Caco-2 (cell line): ENCODE data around the gene KIAA2012. TPM values are rescaled to one million over a fixed set of nuclear protein-coding genes. Genes with fewer than 3 reads are reported as not detected.
A peak's percentile ranks its signal among the peaks of the same experiment; 100 is the strongest.

Experiments used
- BruUV-seq: library from RNA; stranded (reverse); fragments of 400-500 nt; replicated peaks from 2 replicates; lab custom pipeline; 2021; lab: Mats Ljungman, UMichigan
- CTCF ChIA-PET: fragments of 300-600 bp; sonication (Branson Sonifier 250); formaldehyde crosslinking; loops from one replicate; lab custom pipeline; 2022; ENCODE audit warnings: antibody characterized with exemption; lab: Charles Lee
- POLR2A ChIA-PET: fragments of 300-600 bp; sonication (Branson Sonifier 250); formaldehyde crosslinking; loops from one replicate; lab custom pipeline; 2022; ENCODE audit warnings: antibody characterized with exemption; lab: Charles Lee
- DNase-seq, 2 experiments: peaks; one replicate each; pipeline versions ENCODE4 v3.0.0 to v3.0.0-alpha.2; 2020 to 2022
- H3K27me3 ChIP-seq: replicated peaks from 2 replicates; pipeline ENCODE4 v1.6.0; 2011; ENCODE audit warnings: low read length; ENCODE audit not compliant: control insufficient read depth, insufficient read depth
- H3K36me3 ChIP-seq: 2 replicates; pipeline ENCODE4 v1.5.1; 2011; ENCODE audit warnings: low read length; ENCODE audit not compliant: control insufficient read depth, insufficient read depth
- H3K4me1 ChIP-seq: fragments of 250-450 bp; sonication (Bioruptor Pico); 2 replicates; pipeline ENCODE4 v1.5.1; 2020; ENCODE audit warnings: mild to moderate bottlenecking
- H3K4me3 ChIP-seq: 2 replicates; pipeline ENCODE4 v1.5.1; 2011; ENCODE audit warnings: low read depth, mild to moderate bottlenecking, control low read depth, low read length
- H3K9me3 ChIP-seq: fragments of 250-450 bp; sonication (Bioruptor Pico); 2 replicates; pipeline ENCODE4 v1.5.1; 2020; ENCODE audit warnings: mild to moderate bottlenecking, moderate library complexity
- H3K27ac Mint-ChIP-seq: one replicate; pipeline ENCODE4 v1.8.0; 2022; ENCODE audit warnings: mixed read lengths; ENCODE audit not compliant: unreplicated experiment
- H3K27me3 Mint-ChIP-seq: one replicate; pipeline ENCODE4 v1.8.0; 2022; ENCODE audit warnings: mixed read lengths; ENCODE audit not compliant: insufficient read depth, unreplicated experiment
- H3K36me3 Mint-ChIP-seq: one replicate; pipeline ENCODE4 v1.8.0; 2022; ENCODE audit warnings: mild to moderate bottlenecking, mixed read lengths; ENCODE audit not compliant: insufficient read depth, unreplicated experiment
- H3K4me1 Mint-ChIP-seq: one replicate; pipeline ENCODE4 v1.8.0; 2022; ENCODE audit warnings: low read depth, mixed read lengths; ENCODE audit not compliant: unreplicated experiment
- H3K4me3 Mint-ChIP-seq: one replicate; pipeline ENCODE4 v1.8.0; 2022; ENCODE audit warnings: mild to moderate bottlenecking, moderate library complexity, mixed read lengths; ENCODE audit not compliant: unreplicated experiment
- H3K9me3 Mint-ChIP-seq: one replicate; pipeline ENCODE4 v1.8.0; 2022; ENCODE audit warnings: mixed read lengths; ENCODE audit not compliant: unreplicated experiment
- CTCF ChIP-seq, 2 experiments: fragments of 200-600 bp in 1 of 2; IDR thresholded peaks; 1 replicate in 1 of 2; 2 replicates in 1 of 2; pipeline versions ENCODE4 v1.5.1 to v1.8.0; 2011 to 2022; ENCODE audit warnings: antibody characterized with exemption in 1 of 2, control low read depth in 1 of 2, inconsistent platforms in 1 of 2, low read depth in 1 of 2, low read length in 1 of 2, mild to moderate bottlenecking in 1 of 2, moderate library complexity in 1 of 2; ENCODE audit not compliant: insufficient read depth in 1 of 2, severe bottlenecking in 1 of 2, unreplicated experiment in 1 of 2
- intact Hi-C: fragments of 100-400 bp; cut with micrococcal nuclease; formaldehyde crosslinking; loops from one replicate; pipeline ENCODE4 v1.10.0; 2022; ENCODE audit not compliant: unreplicated experiment
- total RNA-seq: library from RNA; stranded (reverse); gene quantifications from 2 replicates; pipeline ENCODE4 v1.2.3, GENCODE V29; 2022

KIAA2012 gene
- total RNA-seq, 1 experiment from 2014 or later, result 0.27 TPM

GRCh38 chr2:202049092-202049728 is 23.8 kb upstream of the KIAA2012 start:
- TF ChIP-seq CTCF (IDR thresholded peaks at IDR 0.05; ENCODE audit: insufficient read depth in 1 of 2, low read depth in 1 of 2, low read length in 1 of 2, severe bottlenecking in 1 of 2, unreplicated experiment in 1 of 2), result no peak
- no peaks in the 10 kb centered on the region; the same call in 1 of the 2 replicates for H3K36me3 ChIP-seq
- Mint-ChIP-seq H3K9me3 (no peaks in the 10 kb centered on the region), H3K27ac (peak overlapping the region; percentile 30), H3K4me3 (peak overlapping the region; percentile 17), H3K36me3 (no peaks in the 10 kb centered on the region), H3K4me1 (peaks cover 54% of the 10 kb centered on the region), H3K27me3 (no peaks in the 10 kb centered on the region)
- H3K9me3 ChIP-seq, result no peaks in the 10 kb centered on the region
- ChIA-PET POLR2A (no interaction called here), CTCF (no interaction called here)
- no peaks in the 10 kb centered on the region for H3K27me3 ChIP-seq
- peaks cover 64% of the 10 kb centered on the region for H3K4me1 ChIP-seq
- no TSS peak for BruUV-seq
- H3K4me3 ChIP-seq, result no peak overlapping the region
- DNase-seq, result no peak
- intact Hi-C loops, result loop anchor here (1.0 kb wide), 1 partner anchor 10 kb away; no protein-coding TSS in a partner anchor

- no peaks in the 10 kb centered on the region for H3K9me3 ChIP-seq
- no peak overlapping the region for H3K4me3 ChIP-seq
- Mint-ChIP-seq H3K4me3 (peak overlapping the region; percentile 17), H3K27ac (peak overlapping the region; percentile 30), H3K9me3 (no peaks in the 10 kb centered on the region), H3K27me3 (no peaks in the 10 kb centered on the region), H3K4me1 (peaks cover 54% of the 10 kb centered on the region), H3K36me3 (no peaks in the 10 kb centered on the region)
- H3K27me3 ChIP-seq, result no peaks in the 10 kb centered on the region
- intact Hi-C loops, result loop anchor here (1.0 kb wide), 1 partner anchor 11 kb away; no protein-coding TSS in a partner anchor
- ChIA-PET CTCF (no interaction called here), POLR2A (no interaction called here)
- BruUV-seq, result no TSS peak
- H3K4me1 ChIP-seq, result peaks cover 71% of the 10 kb centered on the region
- H3K36me3 ChIP-seq, result no peaks in the 10 kb centered on the region; the same call in 1 of the 2 replicates
- DNase-seq, result peak; percentile 59 to 82
- no peak for TF ChIP-seq CTCF (IDR thresholded peaks at IDR 0.05; ENCODE audit: insufficient read depth in 1 of 2, low read depth in 1 of 2, low read length in 1 of 2, severe bottlenecking in 1 of 2, unreplicated experiment in 1 of 2)
Measured at GRCh38 chr2:202049840-202050239, 23.2 kb upstream of the KIAA2012 start.

- TF ChIP-seq CTCF (IDR thresholded peaks at IDR 0.05; ENCODE audit: insufficient read depth in 1 of 2, low read depth in 1 of 2, low read length in 1 of 2, severe bottlenecking in 1 of 2, unreplicated experiment in 1 of 2), result no peak
- H3K9me3 Mint-ChIP-seq, result no peaks in the 10 kb centered on the region
- peaks cover 53% of the 10 kb centered on the region for H3K4me1 Mint-ChIP-seq
- no peaks in the 10 kb centered on the region; the same call in 1 of the 2 replicates for H3K36me3 ChIP-seq
- POLR2A ChIA-PET, result interaction anchor here (0.6 kb wide), 1 partner anchor 8 kb away, joined by 3 read pairs; no protein-coding TSS in a partner anchor
- H3K9me3 ChIP-seq, result no peaks in the 10 kb centered on the region
- no peaks in the 10 kb centered on the region for H3K36me3 Mint-ChIP-seq
- H3K27me3 Mint-ChIP-seq, result no peaks in the 10 kb centered on the region
- CTCF ChIA-PET, result no interaction called here
- no TSS peak for BruUV-seq
- H3K4me1 ChIP-seq, result peaks cover 66% of the 10 kb centered on the region
- no peak overlapping the region for H3K4me3 ChIP-seq
- H3K27me3 ChIP-seq, result no peaks in the 10 kb centered on the region
- no peak overlapping the region for H3K4me3 Mint-ChIP-seq
- no peak for DNase-seq
- intact Hi-C loops, result no loop called here
- no peak overlapping the region for H3K27ac Mint-ChIP-seq
Measured at GRCh38 chr2:202050652-202051051, 22.4 kb upstream of the KIAA2012 start.
